Measurements from ENCODE around the gene INPP4B. TPM values are rescaled to one million over a fixed set of nuclear protein-coding genes. Genes with fewer than 3 reads are reported as not detected.

INPP4B gene
- total RNA-seq, 4 donors from 2014 or later = 38.9 to 48.7 (median 44.2) TPM

DNA sequence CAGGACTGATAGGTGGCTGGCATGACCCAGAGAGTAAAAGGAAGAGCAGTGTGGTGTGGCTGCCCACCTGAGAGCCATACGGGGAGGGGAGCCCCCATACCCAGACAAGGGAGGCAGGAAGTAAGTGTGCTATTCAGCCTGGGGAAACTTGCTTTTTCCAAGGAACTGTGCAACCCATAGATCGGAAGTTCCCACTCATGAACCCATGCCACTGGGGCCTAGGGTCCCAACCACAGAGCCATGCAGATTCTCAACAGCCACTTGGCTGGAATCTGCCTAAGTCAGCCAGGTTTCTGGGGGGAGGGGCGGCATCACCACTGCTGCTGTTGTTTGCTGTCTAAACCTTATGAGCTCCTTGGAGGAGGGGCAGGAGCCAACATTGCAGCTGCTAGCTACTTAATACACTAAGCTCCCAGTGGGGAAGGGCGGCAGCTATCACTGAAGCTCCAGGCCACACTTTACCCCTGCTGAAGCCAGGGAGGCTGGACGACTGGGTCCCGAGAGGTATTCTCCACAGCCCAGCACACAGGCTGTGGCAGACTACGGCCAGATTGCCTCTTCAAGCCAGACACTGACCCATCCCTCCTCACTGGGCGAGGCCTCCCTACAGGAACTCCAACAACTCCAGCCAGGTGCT, 410.4 kb downstream of the INPP4B start:
- no peaks in the 10 kb centered on the region for H3K9me3 ChIP-seq
- DNase-seq = peak in 2 of 3 donors; percentile 47 to 49
- H3K36me3 ChIP-seq = no peaks in the 10 kb centered on the region
- no peaks in the 10 kb centered on the region for H3K4me1 ChIP-seq
- no peaks in the 10 kb centered on the region for H3K27me3 ChIP-seq
- TF ChIP-seq, protein P1, sequence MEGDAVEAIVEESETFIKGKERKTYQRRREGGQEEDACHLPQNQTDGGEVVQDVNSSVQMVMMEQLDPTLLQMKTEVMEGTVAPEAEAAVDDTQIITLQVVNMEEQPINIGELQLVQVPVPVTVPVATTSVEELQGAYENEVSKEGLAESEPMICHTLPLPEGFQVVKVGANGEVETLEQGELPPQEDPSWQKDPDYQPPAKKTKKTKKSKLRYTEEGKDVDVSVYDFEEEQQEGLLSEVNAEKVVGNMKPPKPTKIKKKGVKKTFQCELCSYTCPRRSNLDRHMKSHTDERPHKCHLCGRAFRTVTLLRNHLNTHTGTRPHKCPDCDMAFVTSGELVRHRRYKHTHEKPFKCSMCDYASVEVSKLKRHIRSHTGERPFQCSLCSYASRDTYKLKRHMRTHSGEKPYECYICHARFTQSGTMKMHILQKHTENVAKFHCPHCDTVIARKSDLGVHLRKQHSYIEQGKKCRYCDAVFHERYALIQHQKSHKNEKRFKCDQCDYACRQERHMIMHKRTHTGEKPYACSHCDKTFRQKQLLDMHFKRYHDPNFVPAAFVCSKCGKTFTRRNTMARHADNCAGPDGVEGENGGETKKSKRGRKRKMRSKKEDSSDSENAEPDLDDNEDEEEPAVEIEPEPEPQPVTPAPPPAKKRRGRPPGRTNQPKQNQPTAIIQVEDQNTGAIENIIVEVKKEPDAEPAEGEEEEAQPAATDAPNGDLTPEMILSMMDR (IDR thresholded peaks at IDR 0.05) = no peak
- no peak for TF ChIP-seq POLR2A (IDR thresholded peaks at IDR 0.05)
- no peak overlapping the region for H3K27ac ChIP-seq
- no peak overlapping the region for H3K4me3 ChIP-seq

DNA sequence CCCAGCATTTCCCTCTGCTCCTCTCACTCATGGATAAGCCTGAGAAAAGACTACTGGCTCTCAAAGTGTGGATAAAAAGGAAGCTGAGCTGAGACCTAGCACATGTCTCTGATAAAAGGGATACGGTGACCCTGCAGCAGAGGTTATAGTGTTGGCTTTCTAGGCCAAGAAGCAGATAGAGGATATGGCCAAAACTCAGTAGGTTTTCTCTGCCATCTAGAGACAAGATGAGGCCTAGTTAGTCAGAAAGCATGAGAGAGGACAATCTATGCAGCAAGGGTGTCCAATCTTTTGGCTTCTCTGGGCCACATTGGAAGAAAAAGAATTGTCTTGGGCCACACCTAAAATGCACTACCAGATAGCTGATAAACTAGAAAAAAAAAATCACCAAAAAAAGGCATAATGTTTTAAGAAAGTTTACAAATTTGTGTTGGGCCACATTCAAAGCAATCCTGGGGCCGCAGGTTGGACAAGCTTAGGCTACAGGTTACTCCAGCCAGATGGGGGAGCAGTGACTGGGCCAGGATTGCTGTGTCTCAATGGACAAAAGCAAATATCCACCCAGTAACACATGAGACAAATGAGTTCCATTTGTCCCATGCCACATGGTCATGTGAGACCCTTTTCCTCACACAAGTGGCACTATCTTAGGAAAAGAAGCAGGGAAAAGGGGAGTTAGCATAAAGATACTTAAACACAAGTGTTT, 411.4 kb downstream of the INPP4B start:
- Histone ChIP-seq H3K9me3 (no peaks in the 10 kb centered on the region), H3K27ac (no peak overlapping the region), H3K27me3 (no peaks in the 10 kb centered on the region), H3K36me3 (no peaks in the 10 kb centered on the region), H3K4me3 (no peak overlapping the region), H3K4me1 (no peaks in the 10 kb centered on the region)
- TF ChIP-seq POLR2A (IDR thresholded peaks at IDR 0.05) = no peak
- TF ChIP-seq, protein P1 (IDR thresholded peaks at IDR 0.05) = no peak
- DNase-seq = no peak

DNA sequence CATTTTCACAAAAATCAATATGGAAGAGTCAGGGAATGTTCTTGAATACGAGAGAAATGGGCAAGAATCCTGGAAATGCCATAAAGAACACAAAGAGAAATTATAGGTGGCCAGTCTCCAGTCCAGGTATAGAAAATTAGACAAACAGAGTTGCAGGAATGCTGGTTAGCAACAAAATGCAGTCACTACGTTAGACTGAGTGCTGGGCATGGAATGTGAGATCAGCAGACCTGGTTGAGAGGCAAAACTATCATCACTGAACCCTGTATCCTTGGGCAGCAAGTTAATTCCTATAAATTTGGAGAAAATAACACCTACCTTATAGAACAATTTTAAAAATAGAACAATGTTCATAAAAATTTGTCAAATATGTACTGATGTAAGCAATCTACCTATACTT, 417.4 kb downstream of the INPP4B start:
- H3K9me3 ChIP-seq = no peaks in the 10 kb centered on the region
- H3K27me3 ChIP-seq = no peaks in the 10 kb centered on the region
- no peak for TF ChIP-seq POLR2A (IDR thresholded peaks at IDR 0.05)
- TF ChIP-seq, protein P1 (IDR thresholded peaks at IDR 0.05) = no peak
- DNase-seq = no peak
- H3K4me3 ChIP-seq = no peak overlapping the region
- no peaks in the 10 kb centered on the region for H3K36me3 ChIP-seq
- no peaks in the 10 kb centered on the region for H3K4me1 ChIP-seq
- H3K27ac ChIP-seq = no peak overlapping the region

DNA sequence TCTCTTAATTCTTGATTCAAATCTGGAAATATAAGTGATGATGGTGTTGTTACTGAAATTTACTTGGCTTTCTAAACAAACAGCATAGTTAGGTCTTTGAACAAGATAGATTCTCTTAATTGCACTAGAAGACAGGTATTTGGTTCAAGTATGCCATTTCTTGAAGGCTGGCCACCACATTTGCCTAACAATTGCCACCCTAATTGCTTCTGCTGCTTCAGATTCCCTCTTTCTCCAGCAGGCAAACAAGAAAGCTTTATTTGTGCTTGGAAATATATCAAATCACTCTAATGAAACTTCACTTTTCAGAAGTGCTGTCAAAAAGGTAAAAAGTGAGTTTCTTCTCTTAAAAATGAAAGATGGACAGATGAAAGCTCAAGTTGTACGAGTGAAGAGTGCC, 418.6 kb downstream of the INPP4B start:
- TF ChIP-seq POLR2A (IDR thresholded peaks at IDR 0.05) = no peak
- TF ChIP-seq, protein P1 (IDR thresholded peaks at IDR 0.05) = no peak
- H3K4me1 ChIP-seq = no peaks in the 10 kb centered on the region
- no peaks in the 10 kb centered on the region for H3K36me3 ChIP-seq
- no peaks in the 10 kb centered on the region for H3K27me3 ChIP-seq
- H3K27ac ChIP-seq = no peak overlapping the region
- DNase-seq = no peak
- no peak overlapping the region for H3K4me3 ChIP-seq
- no peaks in the 10 kb centered on the region for H3K9me3 ChIP-seq

DNA sequence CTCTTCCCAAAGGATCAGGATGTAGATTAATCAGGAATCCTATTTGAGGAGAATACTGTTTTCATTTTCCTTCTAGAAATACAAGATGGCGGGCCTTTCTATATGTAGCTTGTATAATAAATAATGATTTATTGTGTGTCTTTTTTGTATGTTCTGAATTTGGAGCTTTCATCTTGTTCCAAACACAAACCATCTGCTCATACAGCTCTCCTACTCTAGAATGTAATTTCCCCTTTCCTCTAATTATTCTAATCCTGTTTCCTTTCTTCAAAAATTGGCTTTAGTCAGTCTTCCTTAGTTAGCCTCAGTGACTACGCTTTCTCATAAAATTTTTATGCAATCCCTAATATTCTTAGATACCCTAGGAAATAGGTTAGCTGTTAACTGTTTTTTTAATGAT, 422.2 kb downstream of the INPP4B start:
- Histone ChIP-seq H3K36me3 (no peaks in the 10 kb centered on the region), H3K4me3 (no peak overlapping the region), H3K9me3 (no peaks in the 10 kb centered on the region), H3K27me3 (no peaks in the 10 kb centered on the region), H3K27ac (no peak overlapping the region), H3K4me1 (no peaks in the 10 kb centered on the region)
- TF ChIP-seq, protein P1 (IDR thresholded peaks at IDR 0.05) = no peak
- TF ChIP-seq POLR2A (IDR thresholded peaks at IDR 0.05) = no peak
- no peak for DNase-seq

Measured in Peyer's patch (tissue), 4 donors.